IMR-90 (cell line): Measurements from ENCODE around the gene FAM237A.

Experiments
- CHD1 ChIP-seq: IDR thresholded peaks from 2 replicates; pipeline ENCODE4 v1.6.1; 2012; ENCODE audit warnings: low read depth, low read length, improper control_type of control experiment
- CTCF ChIP-seq: conservative IDR thresholded peaks from 2 replicates; pipeline ENCODE4 v1.5.1; 2012; ENCODE audit warnings: mild to moderate bottlenecking, low read depth, low read length, improper control_type of control experiment
- FOS ChIP-seq: fragments of 150-350 bp; IDR thresholded peaks from 2 replicates; pipeline ENCODE4 v1.6.1; 2016; ENCODE audit warnings: low read depth, low read length
- POLR2A ChIP-seq: IDR thresholded peaks from 2 replicates; pipeline ENCODE4 v1.6.1; 2012; ENCODE audit warnings: mild to moderate bottlenecking, low read depth, low read length
- RCOR1 ChIP-seq: IDR thresholded peaks from 2 replicates; pipeline ENCODE4 v1.6.1; 2012; ENCODE audit warnings: mild to moderate bottlenecking, low read length, improper control_type of control experiment; ENCODE audit not compliant: insufficient replicate concordance

- TF ChIP-seq CTCF (no peak), POLR2A (no peak), CHD1 (no peak), RCOR1 (no peak), FOS (peak; percentile 30; the same call in 1 of the 2 replicates)
Measured at GRCh38 chr2:206696910-206697309, 54.6 kb downstream of the FAM237A start.
